Lower leg skin (tissue), 4 donors: ENCODE measurements around the gene ZNF687. TPM values are rescaled to one million over a fixed set of nuclear protein-coding genes. Genes with fewer than 3 reads are reported as not detected.

Experiments
- DNase-seq, 2 donors: peaks; one replicate each; pipeline ENCODE4 v3.0.0-alpha.2; 2019; ENCODE audit warnings: low spot score in 2 of 2
- H3K4me3 ChIP-seq: fragments of 200-600 bp; sonication (generic); 2 replicates; pipeline ENCODE4 v1.5.1; 2017; ENCODE audit warnings: mild to moderate bottlenecking, low read depth; ENCODE audit not compliant: poor library complexity, severe bottlenecking
- CTCF ChIP-seq, 3 donors: fragments of 450-650 bp; IDR thresholded peaks; one replicate each; pipeline ENCODE4 v1.5.1; 2016; ENCODE audit warnings: antibody characterized with exemption in 3 of 3, mild to moderate bottlenecking in 3 of 3, moderate library complexity in 2 of 3
- POLR2A ChIP-seq, 2 donors: fragments of 450-650 bp; IDR thresholded peaks; one replicate each; pipeline ENCODE4 v1.6.1; 2016 to 2017; ENCODE audit warnings: antibody characterized with exemption in 2 of 2, mild to moderate bottlenecking in 1 of 2, moderate library complexity in 1 of 2
- WGBS, 2 donors: methylation state at CpG; one replicate each; pipeline ENCODE4 v1.1.5; 2018; 5-methylcytosine and 5-hydroxymethylcytosine counted together
- intact Hi-C: fragments of 100-400 bp; cut with DNase I; formaldehyde crosslinking; loops from one replicate; pipeline ENCODE4 v1.15.0; 2023; ENCODE audit warnings: low total_unique reads
- total RNA-seq, 4 donors: library from RNA; depleted of rRNA; stranded (reverse); fragments of >200 nt; gene quantifications; one replicate each; pipeline ENCODE4 v1.1.0, GENCODE V29; 2016

ZNF687 gene
- total RNA-seq, 4 donors from 2014 or later, result 21.9 to 45.0 (median 32.2) TPM

DNA sequence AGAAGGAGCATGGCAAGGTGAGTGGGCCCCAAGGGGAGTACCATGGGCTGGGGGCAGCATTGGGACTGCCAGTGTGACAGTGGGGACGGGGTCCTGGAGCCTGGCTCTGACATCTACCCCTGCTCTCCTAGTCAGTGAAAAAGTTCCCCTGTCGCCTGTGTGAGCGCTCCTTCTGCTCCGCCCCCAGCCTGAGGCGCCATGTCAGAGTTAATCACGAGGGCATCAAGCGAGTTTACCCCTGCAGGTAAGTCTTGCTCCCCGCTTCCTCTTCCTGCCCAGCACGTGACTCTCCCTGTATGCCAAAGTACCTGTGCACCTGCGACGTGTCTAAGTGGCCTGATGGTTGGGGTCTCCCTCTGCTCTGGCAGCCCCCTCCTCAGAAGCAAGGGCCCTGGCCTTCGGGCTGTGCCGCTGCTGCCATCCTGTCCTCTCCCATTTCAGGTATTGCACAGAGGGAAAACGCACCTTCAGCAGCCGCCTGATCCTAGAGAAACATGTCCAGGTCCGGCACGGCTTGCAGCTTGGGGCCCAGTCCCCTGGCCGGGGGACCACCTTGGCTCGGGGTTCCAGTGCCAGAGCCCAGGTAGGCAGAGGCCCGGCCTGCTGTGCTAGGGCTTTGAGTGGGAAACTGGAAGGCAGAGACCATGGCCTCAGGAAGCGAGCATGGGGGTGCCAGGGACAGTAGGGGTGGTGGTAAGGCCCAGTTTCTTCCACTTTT is 8.1 kb downstream of the ZNF687 start:
- TF ChIP-seq CTCF (IDR thresholded peaks at IDR 0.05) (no peak), POLR2A (IDR thresholded peaks at IDR 0.05) (no peak)
- WGBS, 2 donors, result 78 to 79% methylated on average over 21 of the region's 21 CpGs
- intact Hi-C loops, result no loop called here
- peak in 1 of 2 donors; percentile 86 for DNase-seq
- H3K4me3 ChIP-seq, result no peak overlapping the region

- TF ChIP-seq CTCF (IDR thresholded peaks at IDR 0.05) (no peak), POLR2A (IDR thresholded peaks at IDR 0.05) (no peak)
- DNase-seq, result no peak
- 77 to 82% methylated on average over 19 of the region's 19 CpGs for WGBS, 2 donors
- H3K4me3 ChIP-seq, result no peak overlapping the region
- intact Hi-C loops, result no loop called here
Observed at GRCh38 chr1:151290709-151291303, 8.7 kb downstream of the ZNF687 start.

DNA sequence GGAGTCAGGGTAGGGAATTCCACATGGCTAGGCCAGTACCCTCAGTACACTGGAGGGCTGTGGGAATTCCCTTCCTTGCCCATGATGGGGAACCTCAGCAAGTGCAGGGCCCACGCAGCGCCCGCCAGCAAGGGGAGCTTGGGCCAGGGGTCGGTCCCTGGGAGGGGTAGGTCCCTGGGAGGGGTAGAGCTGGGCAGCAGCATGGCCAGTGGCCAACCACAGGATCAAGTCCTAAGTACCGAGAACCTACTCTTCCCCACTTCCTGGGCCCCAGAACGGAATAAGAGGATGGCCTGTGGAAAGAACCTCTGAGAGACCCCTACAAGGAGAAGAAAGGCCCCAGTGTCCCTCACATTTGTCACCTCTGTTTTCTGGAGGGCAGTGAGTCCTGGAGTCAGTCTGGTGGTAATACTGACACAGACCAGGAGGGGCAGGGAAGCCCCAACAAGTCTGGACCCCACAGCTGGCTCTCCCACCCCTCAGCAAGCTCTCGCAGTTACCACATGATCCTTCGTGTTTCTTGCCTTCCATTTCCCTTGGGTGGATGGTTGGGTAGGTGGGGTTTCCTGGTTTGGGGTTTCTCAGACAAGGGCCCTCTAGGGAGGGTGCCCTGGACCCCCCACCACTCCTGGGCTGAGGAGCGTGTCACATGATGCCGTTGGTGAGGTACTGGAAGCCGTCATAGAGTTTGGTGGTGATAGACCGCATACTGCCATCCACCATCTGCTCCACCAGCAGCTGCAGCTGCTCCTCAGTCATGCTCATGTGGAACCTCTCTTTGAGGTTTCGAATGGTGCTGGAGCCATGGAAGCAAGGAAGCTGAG is 10.3 kb downstream of the ZNF687 start:
- no peak overlapping the region for H3K4me3 ChIP-seq
- DNase-seq, result peak in 1 of 2 donors; percentile 84
- intact Hi-C loops, result no loop called here
- TF ChIP-seq CTCF (IDR thresholded peaks at IDR 0.05) (no peak), POLR2A (IDR thresholded peaks at IDR 0.05) (no peak)
- 73 to 83% methylated on average over 13 of the region's 13 CpGs for WGBS, 2 donors

GRCh38 chr1:151293093-151293492 is 11.0 kb downstream of the ZNF687 start:
- TF ChIP-seq CTCF (IDR thresholded peaks at IDR 0.05) (no peak), POLR2A (IDR thresholded peaks at IDR 0.05) (no peak)
- DNase-seq, result no peak
- H3K4me3 ChIP-seq, result no peak overlapping the region
- WGBS, 2 donors, result 78 to 84% methylated on average over 6 of the region's 6 CpGs
- intact Hi-C loops, result no loop called here

- WGBS, 2 donors, result 88 to 96% methylated on average over 2 of the region's 2 CpGs
- no peak for TF ChIP-seq CTCF (IDR thresholded peaks at IDR 0.05)
- TF ChIP-seq POLR2A (IDR thresholded peaks at IDR 0.05), result no peak
- intact Hi-C loops, result no loop called here
- no peak overlapping the region for H3K4me3 ChIP-seq
- DNase-seq, result no peak
Observed at GRCh38 chr1:151294742-151295462, 12.8 kb downstream of the ZNF687 start.
